ENCODE results near the gene KRTAP19-3. TPM values are rescaled to one million over a fixed set of nuclear protein-coding genes. Genes with fewer than 3 reads are reported as not detected.
"Not testable (repeated sequence)": the region's sequence is repeated elsewhere in the genome, so short reads cannot be mapped to it uniquely, and the experiment has no call there.

The KRTAP19-3 gene
- not detected in 2 replicates for total RNA-seq

GRCh38 chr21:30491963-30492428 lies at the start of gene KRTAP19-3:
KRTAP19-3 (minus strand) TSS chr21:30492013; CDS start chr21:30491957, 56 bp downstream.
- intact Hi-C loops (cut with micrococcal nuclease) = no loop called here
- peaks cover 6% of the 10 kb centered on the region for H3K9me3 Mint-ChIP-seq
- no peak for DNase-seq
- H3K27ac Mint-ChIP-seq = no peak within 1 kb of the TSS
- H3K27me3 Mint-ChIP-seq = no peaks in the 10 kb centered on the region
- H3K4me1 Mint-ChIP-seq = no peaks in the 10 kb centered on the region
- H3K36me3 Mint-ChIP-seq (ENCODE audit: low read depth) = no peaks in the 10 kb centered on the region
- no peak within 1 kb of the TSS for H3K4me3 Mint-ChIP-seq

GRCh38 chr21:30518876-30519275 lies 27.1 kb upstream of the KRTAP19-3 start:
- H3K27ac Mint-ChIP-seq = no peak overlapping the region
- no peaks in the 10 kb centered on the region for H3K27me3 Mint-ChIP-seq
- intact Hi-C loops (cut with micrococcal nuclease) = no loop called here
- H3K4me1 Mint-ChIP-seq = no peaks in the 10 kb centered on the region
- no peak overlapping the region for H3K4me3 Mint-ChIP-seq
- H3K36me3 Mint-ChIP-seq (ENCODE audit: low read depth) = no peaks in the 10 kb centered on the region
- H3K9me3 Mint-ChIP-seq = no peaks in the 10 kb centered on the region
- DNase-seq = no peak

- intact Hi-C loops (cut with micrococcal nuclease) = no loop called here
- H3K27ac Mint-ChIP-seq = no peak overlapping the region
- no peaks in the 10 kb centered on the region for H3K36me3 Mint-ChIP-seq (ENCODE audit: low read depth)
- no peaks in the 10 kb centered on the region for H3K9me3 Mint-ChIP-seq
- no peak for DNase-seq
- no peaks in the 10 kb centered on the region for H3K27me3 Mint-ChIP-seq
- H3K4me1 Mint-ChIP-seq = no peaks in the 10 kb centered on the region
- H3K4me3 Mint-ChIP-seq = no peak overlapping the region
Observed at GRCh38 chr21:30515681-30516080, 23.9 kb upstream of the KRTAP19-3 start.

GRCh38 chr21:30505621-30506205 lies 13.9 kb upstream of the KRTAP19-3 start:
- not testable (repeated sequence) for H3K4me1 Mint-ChIP-seq; H3K4me3 Mint-ChIP-seq; H3K36me3 Mint-ChIP-seq (ENCODE audit: low read depth); H3K9me3 Mint-ChIP-seq; H3K27me3 Mint-ChIP-seq; H3K27ac Mint-ChIP-seq
- intact Hi-C loops (cut with micrococcal nuclease) = loop anchor here (1.0 to 5.0 kb wide), 2 partner anchors 228 to 582 kb away; no protein-coding TSS in a partner anchor
- DNase-seq = peak; percentile 58

- intact Hi-C loops (cut with micrococcal nuclease) = no loop called here
Observed at GRCh38 chr21:30502041-30502440, 10.2 kb upstream of the KRTAP19-3 start, which contains the start of gene KRTAP19-5. KRTAP19-5 (minus strand) TSS chr21:30502141; CDS start chr21:30502090, 51 bp downstream.

GRCh38 chr21:30497065-30497464 lies 5.3 kb upstream of the KRTAP19-3 start, which contains the start of gene KRTAP19-4:
KRTAP19-4 (minus strand) TSS chr21:30497165; CDS start chr21:30497110, 55 bp downstream.
- intact Hi-C loops (cut with micrococcal nuclease) = no loop called here
- H3K36me3 Mint-ChIP-seq (ENCODE audit: low read depth) = no peaks in the 10 kb centered on the region
- no peak within 1 kb of the TSS for H3K27ac Mint-ChIP-seq
- H3K4me1 Mint-ChIP-seq = no peaks in the 10 kb centered on the region
- no peak for DNase-seq
- H3K27me3 Mint-ChIP-seq = no peaks in the 10 kb centered on the region
- H3K9me3 Mint-ChIP-seq = no peaks in the 10 kb centered on the region
- no peak within 1 kb of the TSS for H3K4me3 Mint-ChIP-seq

More at GRCh38 chr21:30502041-30502440, 10.2 kb upstream of the KRTAP19-3 start, which contains the start of gene KRTAP19-5:
- Mint-ChIP-seq H3K4me3 (no peak within 1 kb of the TSS), H3K27ac (no peak within 1 kb of the TSS), H3K36me3 (ENCODE audit: low read depth) (no peaks in the 10 kb centered on the region), H3K27me3 (no peaks in the 10 kb centered on the region), H3K4me1 (no peaks in the 10 kb centered on the region), H3K9me3 (no peaks in the 10 kb centered on the region)
- no peak for DNase-seq

- H3K27me3 Mint-ChIP-seq = no peaks in the 10 kb centered on the region
- H3K36me3 Mint-ChIP-seq (ENCODE audit: low read depth) = no peaks in the 10 kb centered on the region
- no peaks in the 10 kb centered on the region for H3K4me1 Mint-ChIP-seq
Observed at GRCh38 chr21:30487336-30487735, 4.5 kb downstream of the KRTAP19-3 start, which contains the start of gene KRTAP19-2. KRTAP19-2 (minus strand) TSS chr21:30487436; CDS start chr21:30487348, 88 bp downstream.

GRCh38 chr21:30486180-30486579 lies 5.6 kb downstream of the KRTAP19-3 start:
- Mint-ChIP-seq H3K4me1 (no peaks in the 10 kb centered on the region), H3K4me3 (no peak overlapping the region), H3K36me3 (ENCODE audit: low read depth) (no peaks in the 10 kb centered on the region), H3K27ac (no peak overlapping the region), H3K9me3 (peaks cover 15% of the 10 kb centered on the region), H3K27me3 (no peaks in the 10 kb centered on the region)
- intact Hi-C loops (cut with micrococcal nuclease) = no loop called here
- DNase-seq = no peak

More at GRCh38 chr21:30487336-30487735, 4.5 kb downstream of the KRTAP19-3 start, which contains the start of gene KRTAP19-2:
- Mint-ChIP-seq H3K4me3 (no peak within 1 kb of the TSS), H3K27ac (no peak within 1 kb of the TSS), H3K9me3 (peaks cover 15% of the 10 kb centered on the region)
- no peak for DNase-seq
- intact Hi-C loops (cut with micrococcal nuclease) = no loop called here

GRCh38 chr21:30482130-30482529 lies 9.7 kb downstream of the KRTAP19-3 start:
- intact Hi-C loops (cut with micrococcal nuclease) = no loop called here

GRCh38 chr21:30480145-30480544 lies 11.7 kb downstream of the KRTAP19-3 start, which contains the start of gene KRTAP19-1:
KRTAP19-1 (minus strand) TSS chr21:30480367; CDS start chr21:30480317, 50 bp downstream.
- Mint-ChIP-seq H3K36me3 (ENCODE audit: low read depth) (no peaks in the 10 kb centered on the region), H3K9me3 (peaks cover under 1% of the 10 kb centered on the region), H3K27ac (no peak within 1 kb of the TSS), H3K4me1 (no peaks in the 10 kb centered on the region), H3K4me3 (no peak within 1 kb of the TSS), H3K27me3 (no peaks in the 10 kb centered on the region)
- no peak for DNase-seq
- intact Hi-C loops (cut with micrococcal nuclease) = no loop called here

More at GRCh38 chr21:30482130-30482529, 9.7 kb downstream of the KRTAP19-3 start:
- no peaks in the 10 kb centered on the region for H3K4me1 Mint-ChIP-seq
- H3K27me3 Mint-ChIP-seq = no peaks in the 10 kb centered on the region
- H3K27ac Mint-ChIP-seq = no peak overlapping the region
- peaks cover 10% of the 10 kb centered on the region for H3K9me3 Mint-ChIP-seq
- H3K4me3 Mint-ChIP-seq = no peak overlapping the region
- DNase-seq = no peak
- H3K36me3 Mint-ChIP-seq (ENCODE audit: low read depth) = no peaks in the 10 kb centered on the region

- intact Hi-C loops (cut with micrococcal nuclease) = no loop called here
Observed at GRCh38 chr21:30479259-30479658, 12.6 kb downstream of the KRTAP19-3 start.

GRCh38 chr21:30478004-30478403 lies 13.8 kb downstream of the KRTAP19-3 start:
- no peaks in the 10 kb centered on the region for H3K4me1 Mint-ChIP-seq
- H3K36me3 Mint-ChIP-seq (ENCODE audit: low read depth) = no peaks in the 10 kb centered on the region
- no peak overlapping the region for H3K27ac Mint-ChIP-seq
- H3K9me3 Mint-ChIP-seq = no peaks in the 10 kb centered on the region
- no peaks in the 10 kb centered on the region for H3K27me3 Mint-ChIP-seq
- intact Hi-C loops (cut with micrococcal nuclease) = no loop called here
- no peak overlapping the region for H3K4me3 Mint-ChIP-seq
- DNase-seq = no peak

More at GRCh38 chr21:30479259-30479658, 12.6 kb downstream of the KRTAP19-3 start:
- Mint-ChIP-seq H3K36me3 (ENCODE audit: low read depth) (no peaks in the 10 kb centered on the region), H3K27me3 (no peaks in the 10 kb centered on the region), H3K4me3 (no peak overlapping the region), H3K4me1 (no peaks in the 10 kb centered on the region), H3K27ac (no peak overlapping the region), H3K9me3 (no peaks in the 10 kb centered on the region)
- DNase-seq = no peak

- DNase-seq = no peak
- Mint-ChIP-seq H3K4me1 (no peaks in the 10 kb centered on the region), H3K4me3 (no peak overlapping the region), H3K9me3 (no peaks in the 10 kb centered on the region), H3K36me3 (ENCODE audit: low read depth) (no peaks in the 10 kb centered on the region), H3K27ac (no peak overlapping the region), H3K27me3 (no peaks in the 10 kb centered on the region)
- intact Hi-C loops (cut with micrococcal nuclease) = no loop called here
Observed at GRCh38 chr21:30468900-30469714, 22.7 kb downstream of the KRTAP19-3 start.

- Mint-ChIP-seq H3K4me3 (no peak overlapping the region), H3K36me3 (ENCODE audit: low read depth) (no peaks in the 10 kb centered on the region), H3K27ac (no peak overlapping the region), H3K9me3 (no peaks in the 10 kb centered on the region), H3K27me3 (no peaks in the 10 kb centered on the region), H3K4me1 (no peaks in the 10 kb centered on the region)
- no peak for DNase-seq
- intact Hi-C loops (cut with micrococcal nuclease) = no loop called here
Observed at GRCh38 chr21:30463713-30464112, 28.1 kb downstream of the KRTAP19-3 start.

Data from activated CD4-positive, alpha-beta T cell treated with anti-CD3 and anti-CD28 coated beads, Interleukin-2, amount 10 ng/mL, durations not matched to agents 24 days and 14 days (primary cell).